ENCODE measurements around the gene HTRA2.
"Not testable (repeated sequence)": the region's sequence is repeated elsewhere in the genome, so short reads cannot be mapped to it uniquely, and the experiment has no call there.

HTRA2 gene

GRCh38 chr2:74529357-74530238, at the start of gene HTRA2, which contains the start of gene AUP1:
HTRA2 (plus strand) TSS chr2:74529933; CDS start chr2:74530007, 74 bp downstream.
AUP1 (minus strand) TSS chr2:74529706; CDS start chr2:74529629, 77 bp downstream.
- DNase-seq = peak; percentile 97

DNA sequence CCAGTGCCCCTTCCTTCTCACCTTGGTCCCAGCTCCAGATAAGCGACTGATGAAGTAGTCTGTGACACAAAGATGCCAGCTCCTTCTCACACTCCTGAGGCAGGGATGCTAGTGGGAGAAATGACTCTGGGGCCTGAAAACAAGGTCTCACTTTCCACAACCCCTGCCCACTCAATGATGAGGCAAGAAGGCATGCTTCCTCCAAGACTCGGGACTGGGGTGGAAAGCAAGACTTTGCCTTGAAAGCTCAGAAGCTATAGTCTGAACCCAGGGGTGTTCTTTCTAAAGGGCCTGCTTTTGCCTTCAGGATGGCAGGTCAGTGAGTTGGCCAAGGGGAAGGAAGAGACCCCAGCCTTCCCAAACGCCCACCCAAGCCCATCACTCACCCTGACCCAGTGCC, 48.3 kb upstream of the HTRA2 start:
- DNase-seq = no peak

DNA sequence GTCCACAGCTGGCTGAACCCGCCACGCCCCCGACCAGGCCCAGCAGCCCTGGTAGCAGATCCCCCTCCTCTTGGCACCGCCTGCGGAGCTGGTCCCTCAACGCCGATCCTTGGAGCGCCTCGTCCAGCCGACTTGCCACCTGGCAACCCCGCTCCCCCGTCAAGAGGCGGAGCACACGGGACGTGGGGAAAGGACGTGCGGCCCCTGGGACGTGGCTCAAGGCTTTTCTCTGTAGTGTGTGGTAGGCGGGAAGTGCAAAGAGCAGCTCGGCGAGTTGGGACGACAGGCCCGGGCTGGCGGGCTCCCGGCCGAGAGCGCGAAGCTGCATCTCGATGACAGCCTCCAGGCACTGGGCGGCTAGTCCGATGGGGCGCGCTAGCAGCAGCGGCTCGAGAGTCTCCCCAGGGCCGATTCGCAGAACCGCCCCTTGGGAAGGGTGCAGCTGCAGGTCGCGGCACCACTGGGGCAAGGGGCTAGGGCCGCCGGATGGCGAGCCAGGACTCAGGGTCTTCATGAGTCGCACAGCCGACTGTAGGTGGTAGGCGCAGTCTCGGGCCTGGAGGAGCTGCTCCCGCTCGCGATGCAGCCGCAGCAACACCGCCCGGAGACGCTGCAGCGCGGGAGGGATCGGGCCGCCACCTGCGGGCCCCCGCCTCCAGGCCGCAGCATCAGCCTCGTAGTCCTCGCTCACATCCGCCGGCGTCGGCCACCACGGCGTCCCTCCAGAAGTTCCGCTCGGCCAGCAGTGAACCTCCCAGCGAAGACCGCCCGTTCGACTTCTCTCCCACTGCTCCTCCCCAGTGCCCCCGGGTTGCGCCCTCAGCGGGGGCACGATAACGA, 47.6 kb upstream of the HTRA2 start:
- DNase-seq = peak; percentile 64

- DNase-seq = peak; percentile 99
Observed at GRCh38 chr2:74482801-74483674, 46.7 kb upstream of the HTRA2 start, which contains the start of the genes CCDC142 and TTC31. CCDC142 (minus strand) TSS chr2:74482998; CDS start chr2:74482837, 161 bp downstream. TTC31 (plus strand) TSS chr2:74483081; CDS start chr2:74483096, 15 bp downstream.

DNA sequence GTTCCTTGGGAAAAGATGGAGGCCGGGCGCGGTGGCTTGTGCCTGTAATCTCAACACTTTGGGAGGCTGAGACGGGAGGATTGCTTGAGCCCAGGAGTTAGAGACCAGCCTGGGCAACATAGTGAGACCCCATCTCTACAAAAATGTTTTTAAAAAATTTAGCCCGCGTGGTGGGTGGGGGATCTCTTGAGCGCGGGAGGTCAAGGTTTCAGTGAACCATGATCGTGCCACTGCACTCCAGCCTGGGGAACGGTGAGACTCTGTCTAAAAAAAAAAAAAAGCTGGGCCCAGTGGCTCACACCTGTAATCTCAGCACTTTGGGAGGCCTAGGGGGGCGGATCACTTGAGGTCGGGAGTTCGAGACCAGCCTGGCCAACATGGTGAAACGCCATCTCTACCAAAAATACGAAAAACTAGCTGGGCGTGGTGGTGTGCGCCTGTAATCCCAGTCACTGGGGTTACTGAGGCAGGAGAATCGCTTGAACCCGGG, 46.0 kb upstream of the HTRA2 start:
- DNase-seq = not testable (repeated sequence)

DNA sequence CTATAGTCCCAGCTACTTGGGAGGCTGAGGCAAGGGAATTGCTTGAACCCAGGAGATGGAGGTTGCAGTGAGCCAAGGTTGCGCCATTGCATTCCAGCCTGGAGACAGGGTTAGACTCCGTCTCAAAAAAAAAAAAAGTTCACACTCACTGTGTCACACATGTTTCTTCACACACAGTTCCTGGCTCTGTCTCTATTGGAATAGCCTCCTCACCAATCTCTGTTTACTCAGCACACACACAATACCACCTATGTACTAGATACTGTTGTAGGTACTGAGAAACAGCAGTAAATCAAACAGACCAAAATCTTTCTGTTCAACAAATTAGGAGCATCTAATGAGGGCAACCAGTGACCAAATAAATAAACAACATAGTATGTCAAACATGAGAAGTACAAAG, 43.6 kb upstream of the HTRA2 start:
- DNase-seq = no peak

DNA sequence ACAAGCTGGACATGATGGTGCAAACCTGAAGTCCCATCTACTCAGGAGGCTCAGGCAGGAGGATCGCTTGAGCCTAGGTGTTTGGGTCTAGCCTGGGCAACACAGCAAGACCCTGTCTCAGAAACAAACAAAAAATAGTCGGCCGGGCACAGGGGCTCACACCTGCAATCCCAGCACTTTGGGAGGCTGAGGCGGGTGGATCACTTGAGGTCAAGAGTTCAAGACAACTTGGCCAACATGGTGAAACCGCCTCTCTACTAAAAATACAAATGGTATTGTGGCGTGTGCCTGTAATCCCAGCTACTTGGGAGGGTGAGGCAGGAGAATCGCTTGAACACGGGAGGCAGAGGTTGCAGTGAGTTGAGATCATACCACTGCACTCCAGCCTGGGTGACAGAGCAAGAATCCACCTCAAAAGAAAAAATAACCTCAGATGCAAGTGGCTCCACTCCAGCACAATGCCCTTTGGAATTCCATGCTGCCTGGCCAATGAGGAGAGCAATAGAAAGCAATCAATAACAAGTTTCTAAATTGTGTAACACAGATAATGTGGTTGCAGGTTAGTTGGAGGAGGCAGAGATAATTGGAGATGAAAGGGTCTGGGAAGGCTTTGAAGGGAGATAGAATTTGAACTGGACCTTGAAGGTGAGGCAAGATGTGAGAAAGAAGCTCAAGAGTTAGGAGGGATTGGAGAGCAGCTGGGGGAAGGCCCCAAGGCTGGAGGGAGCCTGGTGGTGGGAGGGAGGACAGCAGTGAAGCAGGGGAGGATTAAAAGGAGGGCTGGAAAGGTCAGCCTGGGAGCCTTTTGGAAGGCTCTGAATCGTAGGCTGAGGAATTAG, 40.9 kb upstream of the HTRA2 start:
- DNase-seq = no peak

- DNase-seq = no peak
Observed at GRCh38 chr2:74489906-74490305, 39.8 kb upstream of the HTRA2 start.

- no peak for DNase-seq
Observed at GRCh38 chr2:74491648-74492544, 37.8 kb upstream of the HTRA2 start.

DNA sequence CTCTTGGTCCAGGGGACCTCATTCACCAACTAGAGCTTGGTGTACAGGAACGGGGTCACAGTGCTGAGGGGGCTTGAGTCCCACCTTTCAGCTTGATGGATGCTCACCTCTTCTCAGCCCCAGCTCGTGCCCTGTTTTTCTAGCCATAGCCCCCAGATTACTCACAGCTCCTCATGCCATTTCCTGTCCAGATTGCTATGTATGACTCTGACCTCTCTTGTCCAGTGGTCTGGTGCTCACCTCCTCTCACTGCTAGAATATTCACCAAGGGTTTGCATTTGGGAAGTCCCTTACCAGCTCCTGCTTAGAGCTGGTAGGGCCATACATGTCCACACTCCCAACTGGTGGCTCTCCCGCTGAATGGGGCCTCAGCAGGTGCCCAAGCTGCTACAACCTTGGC, 36.2 kb upstream of the HTRA2 start:
- no peak for DNase-seq

GRCh38 chr2:74495440-74495839, 34.3 kb upstream of the HTRA2 start:
- DNase-seq = no peak

DNA sequence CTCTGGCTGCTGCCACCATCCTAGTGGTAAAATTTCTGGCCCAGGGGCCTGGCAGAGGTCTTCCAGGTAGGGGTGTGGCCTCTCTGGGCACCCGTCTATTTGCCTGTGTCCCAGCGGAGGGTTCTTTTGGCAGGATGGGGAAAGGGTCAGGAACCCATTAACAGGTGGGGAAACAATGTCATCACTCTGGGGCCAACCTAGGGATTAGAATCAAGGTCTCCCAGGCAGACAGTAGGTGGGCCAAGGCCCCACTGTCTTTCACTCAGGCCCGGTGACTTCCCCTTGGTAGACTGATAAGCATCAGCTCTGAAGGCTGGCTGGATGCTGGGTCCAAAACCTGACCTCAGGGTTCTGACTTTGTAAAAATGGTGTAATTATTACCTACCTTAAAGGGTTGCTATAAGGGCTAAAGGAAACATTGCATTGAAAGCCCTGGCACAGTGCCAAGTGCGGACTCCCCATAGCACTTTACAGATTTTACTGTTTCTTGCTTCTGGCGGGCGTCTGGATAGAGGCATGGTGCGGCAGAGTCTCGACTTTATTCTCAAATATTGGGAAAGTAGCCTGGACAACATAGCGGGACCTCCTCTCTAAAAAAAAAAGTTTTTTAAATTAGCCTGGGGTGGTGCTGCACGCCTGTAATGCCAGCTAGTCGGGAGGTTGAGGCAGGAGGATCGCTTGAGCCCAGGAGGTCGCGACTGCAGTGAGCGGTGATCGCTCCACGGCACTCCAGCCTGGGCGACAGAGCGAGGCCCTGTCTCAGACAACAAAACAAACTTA, 32.5 kb upstream of the HTRA2 start:
- DNase-seq = no peak

DNA sequence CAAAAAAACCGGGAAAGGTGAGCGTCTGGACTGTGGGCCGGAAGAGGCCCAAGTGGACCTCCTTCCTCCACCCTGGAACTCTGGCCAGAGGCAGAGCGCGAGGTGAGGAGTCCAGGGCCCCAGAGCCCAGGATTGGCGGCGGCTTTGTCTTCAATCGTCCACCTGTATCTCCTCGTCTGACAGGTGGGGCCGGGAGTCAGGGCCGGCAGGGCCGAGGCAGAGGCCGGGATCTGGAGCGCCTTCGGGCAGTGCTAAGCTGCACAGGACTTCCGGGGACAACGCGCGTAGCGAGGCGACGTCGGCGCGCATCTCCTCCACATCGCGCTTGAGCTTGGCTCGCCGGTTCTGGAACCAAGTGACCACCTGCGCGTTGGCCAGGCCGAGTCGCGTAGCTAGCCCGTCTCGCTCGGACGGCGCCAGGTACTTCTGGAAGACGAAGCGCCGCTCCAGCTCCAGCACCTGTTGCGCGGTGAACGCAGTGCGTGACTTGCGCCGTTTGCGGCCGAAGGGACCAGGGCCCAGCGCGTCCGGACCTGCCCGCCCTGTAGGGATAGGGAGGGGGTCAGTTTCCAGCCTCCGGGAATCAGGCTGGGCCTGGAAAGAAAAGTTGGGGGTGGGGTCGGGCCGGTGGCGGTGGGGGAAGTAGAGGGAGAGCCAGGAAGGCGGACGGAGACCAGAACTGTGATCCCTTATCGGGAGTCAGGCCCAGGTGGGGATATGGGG, 31.8 kb upstream of the HTRA2 start:
- no peak for DNase-seq

DNA sequence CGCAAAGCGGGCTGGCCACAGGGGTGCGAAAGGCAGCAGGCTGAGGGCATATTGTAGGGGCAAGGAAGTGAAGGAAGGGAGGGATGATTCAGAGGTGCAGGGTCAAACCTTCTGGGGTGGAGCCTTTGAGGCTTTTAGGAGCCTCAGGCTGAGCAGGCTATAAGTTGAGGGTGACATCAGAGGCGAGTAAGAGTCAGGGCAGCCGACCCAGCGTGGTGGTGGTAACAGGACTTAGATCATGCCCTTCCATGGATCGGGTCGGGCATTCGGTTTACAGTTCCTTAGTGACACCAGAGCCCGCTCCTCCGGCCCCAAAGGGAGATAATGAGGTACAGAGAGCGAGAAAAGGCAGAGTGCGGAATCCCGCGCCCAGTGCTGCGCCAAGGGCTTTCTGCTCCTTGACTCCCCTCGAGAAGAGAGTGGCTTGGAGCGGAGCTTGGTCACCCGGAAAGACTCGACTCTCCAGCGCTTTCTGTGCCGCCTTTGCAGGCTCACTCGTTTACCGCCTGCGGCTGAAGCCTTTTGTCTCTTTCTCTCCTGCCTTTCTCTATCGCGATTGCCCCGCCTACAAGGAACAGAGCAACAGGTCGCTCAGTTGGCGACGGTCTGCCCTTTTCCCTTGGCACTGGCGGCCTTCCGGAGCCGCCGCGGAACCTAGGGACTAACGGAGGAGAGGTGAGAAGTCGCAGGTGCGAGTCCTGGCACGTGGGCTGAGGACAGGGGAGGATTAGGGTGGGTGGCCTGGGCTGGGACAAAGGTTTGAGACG, 31.1 kb upstream of the HTRA2 start:
- DNase-seq = no peak

DNA sequence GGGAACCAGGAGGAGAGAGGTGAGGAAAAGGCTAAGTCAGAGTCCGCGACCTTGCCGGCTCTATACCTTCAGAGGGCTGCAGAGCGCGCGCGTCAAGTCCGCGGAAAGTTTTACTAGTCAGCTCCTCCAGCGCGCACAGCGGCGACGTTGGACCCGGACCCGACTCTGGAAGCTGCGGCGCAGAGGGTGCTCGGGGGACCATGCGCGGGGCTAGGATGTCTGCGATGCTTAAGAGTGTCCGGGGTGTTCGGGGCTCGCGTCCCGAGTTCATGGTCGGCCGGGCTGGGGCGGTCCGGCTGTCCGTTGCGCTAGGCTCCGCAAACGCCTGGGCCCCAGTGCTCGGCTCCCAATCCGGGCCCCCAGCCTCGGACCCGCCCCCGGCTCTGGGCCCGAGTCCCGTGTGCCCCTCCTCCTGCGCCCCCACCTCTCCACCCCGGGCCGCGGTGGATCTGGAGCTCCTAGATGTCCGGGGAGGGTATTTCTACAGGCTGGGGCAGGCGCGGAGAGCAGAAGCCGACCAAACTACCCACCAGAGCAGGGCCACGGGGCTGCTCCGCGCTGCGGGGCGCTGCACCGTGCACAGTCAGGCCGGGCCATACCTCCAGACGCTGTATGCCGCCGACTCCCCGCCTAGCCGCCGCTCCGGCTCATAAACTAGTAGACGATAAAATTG, 30.3 kb upstream of the HTRA2 start, which contains the start of gene LBX2:
LBX2 (minus strand) TSS at position 337 of the 673 bp plus-strand sequence; CDS start at position 271, 66 bp downstream.
- DNase-seq = no peak

DNA sequence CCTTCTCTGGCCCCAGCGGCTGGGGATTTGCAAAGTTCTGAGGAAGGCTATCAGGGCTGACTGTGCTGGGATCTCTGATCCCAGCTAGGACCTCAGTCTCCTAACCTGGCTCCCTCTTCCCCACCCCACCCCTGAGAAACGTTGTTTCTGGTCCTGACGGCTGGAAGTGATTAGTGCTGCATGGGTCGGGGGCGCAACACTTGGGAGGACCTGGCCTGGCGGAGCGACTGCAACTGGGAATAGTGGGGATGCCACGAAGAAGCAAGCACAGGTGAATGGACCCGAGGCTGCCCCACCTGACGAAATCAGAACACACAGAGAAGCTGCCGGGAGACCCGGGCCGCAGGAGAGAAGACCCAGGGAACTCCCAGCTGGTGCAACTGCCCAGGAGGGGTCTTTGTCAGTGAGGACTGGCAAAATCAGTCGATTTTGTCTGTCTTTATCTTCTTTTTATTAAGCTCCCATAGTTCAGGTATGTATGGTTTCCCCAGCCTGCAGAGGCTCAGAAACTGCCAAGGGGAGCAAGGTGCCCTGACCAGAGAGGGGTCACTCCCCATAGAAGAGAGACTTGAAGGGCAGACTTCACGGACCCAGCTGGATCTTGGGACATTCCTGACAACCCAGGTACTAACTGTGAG, 29.7 kb upstream of the HTRA2 start:
- no peak for DNase-seq

DNA sequence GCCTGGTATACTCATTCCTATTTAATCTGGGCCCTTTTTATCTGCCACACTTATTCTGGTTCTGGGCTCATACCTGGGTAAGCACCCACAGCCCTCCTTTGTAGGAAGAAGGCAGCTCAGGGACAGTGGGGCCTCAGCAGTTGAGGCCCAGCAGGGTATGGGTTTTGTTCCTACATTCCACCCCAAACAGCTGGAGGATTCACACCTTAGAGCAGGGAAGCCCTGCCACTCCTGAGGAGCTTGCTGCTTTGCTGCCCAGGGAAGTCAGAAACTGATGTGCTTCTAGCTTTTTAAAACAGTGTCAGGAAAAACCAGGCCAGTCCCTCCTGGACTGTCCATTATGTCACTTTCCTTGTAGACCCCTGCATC, 29.2 kb upstream of the HTRA2 start:
- no peak for DNase-seq

Data from NCI-H2227 treated with DMSO at 0.1 percent for 48 hours (cell line).